B cell (primary cell): ENCODE measurements around the gene XRCC6.

ENCODE experiments used
- EZH2 ChIP-seq: IDR thresholded peaks from 2 replicates; pipeline ENCODE4 v1.6.1; 2012; ENCODE audit warnings: borderline replicate concordance, low read depth, mild to moderate bottlenecking, moderate library complexity, low read length; ENCODE audit not compliant: insufficient read depth, poor library complexity, severe bottlenecking
- TF ChIP-seq, protein P1 (sequence below): fragments of 200-600 bp; IDR thresholded peaks from one replicate; pipeline ENCODE4 v1.8.0; 2022; ENCODE audit warnings: antibody characterized with exemption, mild to moderate bottlenecking

DNA sequence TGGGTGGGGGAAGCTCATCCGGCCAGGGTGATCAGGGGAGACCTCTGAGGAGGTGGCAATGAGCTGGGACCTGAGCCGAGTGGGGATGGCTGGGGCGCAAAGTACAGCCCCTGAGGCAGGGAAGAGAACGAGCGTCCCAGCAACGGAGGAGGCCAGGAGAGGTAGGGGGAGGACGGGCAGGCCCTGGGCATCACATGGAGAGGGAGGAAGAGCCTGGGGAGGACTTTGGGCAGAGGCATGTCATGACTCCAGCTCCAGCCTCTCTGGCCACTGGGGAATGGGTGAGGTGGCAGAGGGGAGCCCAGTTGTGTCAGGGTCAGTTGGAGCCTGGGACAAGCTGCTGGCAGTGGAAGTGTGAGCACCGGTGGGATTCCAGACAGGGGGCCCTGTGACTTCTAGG is 43.0 kb upstream of the XRCC6 start:
- TF ChIP-seq, protein P1, sequence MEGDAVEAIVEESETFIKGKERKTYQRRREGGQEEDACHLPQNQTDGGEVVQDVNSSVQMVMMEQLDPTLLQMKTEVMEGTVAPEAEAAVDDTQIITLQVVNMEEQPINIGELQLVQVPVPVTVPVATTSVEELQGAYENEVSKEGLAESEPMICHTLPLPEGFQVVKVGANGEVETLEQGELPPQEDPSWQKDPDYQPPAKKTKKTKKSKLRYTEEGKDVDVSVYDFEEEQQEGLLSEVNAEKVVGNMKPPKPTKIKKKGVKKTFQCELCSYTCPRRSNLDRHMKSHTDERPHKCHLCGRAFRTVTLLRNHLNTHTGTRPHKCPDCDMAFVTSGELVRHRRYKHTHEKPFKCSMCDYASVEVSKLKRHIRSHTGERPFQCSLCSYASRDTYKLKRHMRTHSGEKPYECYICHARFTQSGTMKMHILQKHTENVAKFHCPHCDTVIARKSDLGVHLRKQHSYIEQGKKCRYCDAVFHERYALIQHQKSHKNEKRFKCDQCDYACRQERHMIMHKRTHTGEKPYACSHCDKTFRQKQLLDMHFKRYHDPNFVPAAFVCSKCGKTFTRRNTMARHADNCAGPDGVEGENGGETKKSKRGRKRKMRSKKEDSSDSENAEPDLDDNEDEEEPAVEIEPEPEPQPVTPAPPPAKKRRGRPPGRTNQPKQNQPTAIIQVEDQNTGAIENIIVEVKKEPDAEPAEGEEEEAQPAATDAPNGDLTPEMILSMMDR, result no peak
- no peak for TF ChIP-seq EZH2
